GM12865 (cell line): ENCODE results near the gene CEP104.

ENCODE experiments used
- DNase-seq: peaks from one replicate; pipeline ENCODE4 v3.0.0; 2010; ENCODE audit warnings: low read depth
- H3K4me3 ChIP-seq: 2 replicates; pipeline ENCODE4 v1.5.1; 2011; ENCODE audit warnings: mild to moderate bottlenecking, low read depth, low read length, control low read depth
- TF ChIP-seq, protein P1 (sequence below): IDR thresholded peaks from 2 replicates; pipeline ENCODE4 v1.5.1; 2011; ENCODE audit warnings: low read length, control low read depth, low read depth, inconsistent platforms; ENCODE audit not compliant: insufficient read depth; ENCODE audit errors: missing control alignments

The CEP104 gene

GRCh38 chr1:3841491-3841890 is 15.5 kb downstream of the CEP104 start:
- DNase-seq = no peak
- no peak overlapping the region for H3K4me3 ChIP-seq
- TF ChIP-seq, protein P1, sequence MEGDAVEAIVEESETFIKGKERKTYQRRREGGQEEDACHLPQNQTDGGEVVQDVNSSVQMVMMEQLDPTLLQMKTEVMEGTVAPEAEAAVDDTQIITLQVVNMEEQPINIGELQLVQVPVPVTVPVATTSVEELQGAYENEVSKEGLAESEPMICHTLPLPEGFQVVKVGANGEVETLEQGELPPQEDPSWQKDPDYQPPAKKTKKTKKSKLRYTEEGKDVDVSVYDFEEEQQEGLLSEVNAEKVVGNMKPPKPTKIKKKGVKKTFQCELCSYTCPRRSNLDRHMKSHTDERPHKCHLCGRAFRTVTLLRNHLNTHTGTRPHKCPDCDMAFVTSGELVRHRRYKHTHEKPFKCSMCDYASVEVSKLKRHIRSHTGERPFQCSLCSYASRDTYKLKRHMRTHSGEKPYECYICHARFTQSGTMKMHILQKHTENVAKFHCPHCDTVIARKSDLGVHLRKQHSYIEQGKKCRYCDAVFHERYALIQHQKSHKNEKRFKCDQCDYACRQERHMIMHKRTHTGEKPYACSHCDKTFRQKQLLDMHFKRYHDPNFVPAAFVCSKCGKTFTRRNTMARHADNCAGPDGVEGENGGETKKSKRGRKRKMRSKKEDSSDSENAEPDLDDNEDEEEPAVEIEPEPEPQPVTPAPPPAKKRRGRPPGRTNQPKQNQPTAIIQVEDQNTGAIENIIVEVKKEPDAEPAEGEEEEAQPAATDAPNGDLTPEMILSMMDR = no peak

GRCh38 chr1:3838788-3839187 is 18.2 kb downstream of the CEP104 start:
- H3K4me3 ChIP-seq = no peak overlapping the region
- TF ChIP-seq, protein P1 = no peak
- DNase-seq = no peak

DNA sequence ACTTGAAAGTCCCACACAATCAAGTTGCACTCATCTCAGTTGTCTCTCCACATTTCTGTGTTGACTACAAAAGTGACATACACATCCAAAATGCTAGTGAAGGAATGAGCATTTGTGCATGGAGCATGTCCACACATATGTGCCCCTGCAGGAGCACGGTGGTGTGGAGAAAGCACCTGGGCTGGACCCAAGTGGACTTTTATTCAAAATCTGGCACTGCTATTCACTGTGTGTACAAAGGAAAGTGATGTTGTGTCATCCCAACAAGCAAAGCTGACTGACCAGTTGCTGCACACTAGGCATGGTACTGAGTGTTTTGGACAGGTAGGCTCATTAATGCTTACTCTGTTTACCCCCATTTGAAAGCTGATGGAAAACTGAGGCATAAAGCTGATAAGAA is 19.3 kb downstream of the CEP104 start:
- H3K4me3 ChIP-seq = no peak overlapping the region
- TF ChIP-seq, protein P1 = no peak
- no peak for DNase-seq

GRCh38 chr1:3837200-3837599 is 19.8 kb downstream of the CEP104 start:
- no peak for DNase-seq
- H3K4me3 ChIP-seq = no peak overlapping the region

GRCh38 chr1:3836421-3836820 is 20.6 kb downstream of the CEP104 start:
- TF ChIP-seq, protein P1 = no peak
- DNase-seq = no peak
- no peak overlapping the region for H3K4me3 ChIP-seq

More at GRCh38 chr1:3837200-3837599, 19.8 kb downstream of the CEP104 start:
- TF ChIP-seq, protein P1 = no peak

- H3K4me3 ChIP-seq = no peak overlapping the region
- DNase-seq = no peak
- TF ChIP-seq, protein P1 = no peak
Observed at GRCh38 chr1:3834701-3835100, 22.3 kb downstream of the CEP104 start.

GRCh38 chr1:3831689-3832088 is 25.3 kb downstream of the CEP104 start:
- DNase-seq = no peak
- no peak overlapping the region for H3K4me3 ChIP-seq
- TF ChIP-seq, protein P1 = no peak
